Neural crest cell (in vitro differentiated cells): Measurements from ENCODE around the gene BABAM2. TPM values are rescaled to one million over a fixed set of nuclear protein-coding genes. Genes with fewer than 3 reads are reported as not detected.

ENCODE experiments used
- DNase-seq: peaks from one replicate; pipeline ENCODE4 v3.0.0; 2021; ENCODE audit warnings: low read depth, mixed read lengths, low spot score
- H3K27ac Mint-ChIP-seq: one replicate; pipeline ENCODE4 v1.8.0; 2021; ENCODE audit warnings: mild to moderate bottlenecking, mixed read lengths; ENCODE audit not compliant: unreplicated experiment
- H3K27me3 Mint-ChIP-seq: 2 replicates; pipeline ENCODE4 v1.8.0; 2021; ENCODE audit warnings: low read depth, mild to moderate bottlenecking, mixed read lengths
- H3K36me3 Mint-ChIP-seq: 2 replicates; pipeline ENCODE4 v1.8.0; 2021; ENCODE audit warnings: low read depth, mild to moderate bottlenecking, mixed read lengths
- H3K4me1 Mint-ChIP-seq: 2 replicates; pipeline ENCODE4 v1.8.0; 2021; ENCODE audit warnings: mixed read lengths
- H3K4me3 Mint-ChIP-seq: one replicate; pipeline ENCODE4 v1.8.0; 2021; ENCODE audit warnings: mild to moderate bottlenecking, mixed read lengths
- H3K9me3 Mint-ChIP-seq: 2 replicates; pipeline ENCODE4 v1.8.0; 2021; ENCODE audit warnings: mixed read lengths
- total RNA-seq: library from RNA; stranded (reverse); gene quantifications from 2 replicates; pipeline ENCODE4 v1.2.1, GENCODE V29; 2021
- TF ChIP-seq, protein P1 (sequence below): fragments of 200-600 bp; sonication (generic); conservative IDR thresholded peaks from 2 replicates; pipeline ENCODE4 v1.5.0; 2021; ENCODE audit warnings: antibody characterized with exemption, mild to moderate bottlenecking

Gene BABAM2
- total RNA-seq, 1 donor from 2014 or later = 28.6 TPM

DNA sequence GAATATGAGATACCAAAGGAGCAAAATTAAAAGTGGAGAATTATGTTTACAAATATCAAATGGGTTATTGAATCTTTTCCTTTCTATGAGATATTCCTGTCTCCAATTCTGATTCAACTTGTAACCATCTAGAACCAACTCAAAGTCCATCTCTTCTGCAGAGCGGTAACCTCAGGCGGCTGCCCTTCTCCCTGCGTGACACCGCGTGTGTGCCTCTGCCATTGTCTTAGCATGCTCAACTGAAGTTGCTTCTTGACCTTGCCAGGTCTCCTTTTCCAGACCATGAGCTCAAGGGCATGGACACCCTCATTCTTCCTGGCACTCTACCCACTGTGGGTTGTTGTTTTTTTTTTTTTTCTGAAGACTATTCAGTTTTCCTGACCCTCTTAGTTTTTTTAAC, 398.1 kb downstream of the BABAM2 start:
- Mint-ChIP-seq H3K4me1 (peaks cover 8% of the 10 kb centered on the region), H3K36me3 (no peaks in the 10 kb centered on the region), H3K9me3 (no peaks in the 10 kb centered on the region), H3K27ac (no peak overlapping the region), H3K27me3 (no peaks in the 10 kb centered on the region), H3K4me3 (no peak overlapping the region)
- TF ChIP-seq, protein P1, sequence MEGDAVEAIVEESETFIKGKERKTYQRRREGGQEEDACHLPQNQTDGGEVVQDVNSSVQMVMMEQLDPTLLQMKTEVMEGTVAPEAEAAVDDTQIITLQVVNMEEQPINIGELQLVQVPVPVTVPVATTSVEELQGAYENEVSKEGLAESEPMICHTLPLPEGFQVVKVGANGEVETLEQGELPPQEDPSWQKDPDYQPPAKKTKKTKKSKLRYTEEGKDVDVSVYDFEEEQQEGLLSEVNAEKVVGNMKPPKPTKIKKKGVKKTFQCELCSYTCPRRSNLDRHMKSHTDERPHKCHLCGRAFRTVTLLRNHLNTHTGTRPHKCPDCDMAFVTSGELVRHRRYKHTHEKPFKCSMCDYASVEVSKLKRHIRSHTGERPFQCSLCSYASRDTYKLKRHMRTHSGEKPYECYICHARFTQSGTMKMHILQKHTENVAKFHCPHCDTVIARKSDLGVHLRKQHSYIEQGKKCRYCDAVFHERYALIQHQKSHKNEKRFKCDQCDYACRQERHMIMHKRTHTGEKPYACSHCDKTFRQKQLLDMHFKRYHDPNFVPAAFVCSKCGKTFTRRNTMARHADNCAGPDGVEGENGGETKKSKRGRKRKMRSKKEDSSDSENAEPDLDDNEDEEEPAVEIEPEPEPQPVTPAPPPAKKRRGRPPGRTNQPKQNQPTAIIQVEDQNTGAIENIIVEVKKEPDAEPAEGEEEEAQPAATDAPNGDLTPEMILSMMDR = no peak
- DNase-seq = no peak

DNA sequence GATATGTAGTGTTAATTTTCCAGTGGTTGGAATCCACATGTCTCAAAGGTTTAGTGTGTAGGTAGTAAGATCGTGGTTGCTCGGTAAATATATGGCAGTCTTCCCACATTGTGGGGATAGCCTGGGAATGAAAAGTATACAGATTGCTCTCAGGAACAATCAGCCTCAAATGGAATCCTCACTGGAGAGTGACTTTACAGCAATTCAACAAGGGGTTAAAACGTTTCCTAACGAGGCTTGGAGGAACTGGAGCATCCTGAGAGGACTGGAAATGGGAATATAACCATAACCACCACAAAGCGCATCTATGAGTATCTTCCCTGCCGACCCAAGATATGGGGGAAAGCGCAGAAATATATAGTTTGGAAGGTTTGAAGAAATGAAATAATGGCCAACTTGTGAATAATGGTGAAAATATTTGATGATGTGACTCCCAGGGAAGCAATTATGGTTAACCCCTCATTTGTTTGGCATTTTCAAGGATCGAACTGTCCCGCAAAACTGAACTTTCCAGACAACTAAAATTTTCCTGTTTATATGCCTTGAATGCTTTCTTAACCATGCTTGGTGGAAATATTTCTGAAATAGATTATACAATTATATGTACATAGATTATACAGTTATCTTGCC, 401.4 kb downstream of the BABAM2 start:
- Mint-ChIP-seq H3K4me3 (no peak overlapping the region), H3K36me3 (no peaks in the 10 kb centered on the region), H3K27ac (no peak overlapping the region), H3K4me1 (peaks cover 8% of the 10 kb centered on the region), H3K9me3 (no peaks in the 10 kb centered on the region), H3K27me3 (no peaks in the 10 kb centered on the region)
- TF ChIP-seq, protein P1 = no peak
- no peak for DNase-seq

DNA sequence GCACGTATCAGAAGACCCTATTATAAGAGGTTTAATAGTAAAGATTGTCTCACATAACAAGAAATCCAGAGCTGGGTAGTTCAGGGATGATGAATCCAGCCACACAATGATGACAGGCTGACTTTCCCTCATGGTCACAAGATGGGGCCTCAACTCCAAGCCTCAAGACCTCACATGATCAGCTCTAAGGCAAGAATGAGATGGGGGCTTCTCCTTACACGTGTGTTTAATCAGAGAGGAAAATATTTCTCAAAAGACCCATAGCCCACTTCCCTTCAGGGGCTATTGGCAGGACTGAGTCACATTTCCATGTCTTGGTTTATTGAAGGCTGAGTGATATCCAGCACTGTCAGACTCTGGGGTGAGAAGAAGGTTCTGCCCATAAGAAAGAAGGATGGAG, 402.0 kb downstream of the BABAM2 start:
- Mint-ChIP-seq H3K4me3 (no peak overlapping the region), H3K9me3 (no peaks in the 10 kb centered on the region), H3K36me3 (no peaks in the 10 kb centered on the region), H3K4me1 (peaks cover 8% of the 10 kb centered on the region), H3K27me3 (no peaks in the 10 kb centered on the region), H3K27ac (no peak overlapping the region)
- TF ChIP-seq, protein P1 = no peak
- DNase-seq = no peak

DNA sequence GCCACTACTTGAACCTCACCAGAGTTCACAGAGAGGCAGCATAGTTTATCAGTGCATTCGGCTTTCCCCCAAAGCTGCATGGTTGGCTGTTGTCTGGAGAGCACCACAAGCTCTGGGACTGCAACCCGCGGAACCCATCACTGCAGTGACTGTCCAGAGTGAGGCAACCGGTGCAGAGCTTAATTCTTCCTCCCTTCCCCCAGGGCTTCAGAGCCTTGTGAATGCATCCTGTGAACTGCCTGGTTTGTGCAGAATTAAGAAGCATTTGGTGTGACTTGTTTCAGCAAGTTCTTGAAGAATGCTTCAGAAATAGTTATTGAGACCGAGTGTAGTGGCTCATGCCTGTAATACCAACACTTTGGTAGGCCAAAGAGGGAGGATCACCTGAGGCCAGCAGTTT, 402.9 kb downstream of the BABAM2 start:
- TF ChIP-seq, protein P1 = no peak
- Mint-ChIP-seq H3K9me3 (no peaks in the 10 kb centered on the region), H3K36me3 (no peaks in the 10 kb centered on the region), H3K4me1 (peaks cover 8% of the 10 kb centered on the region), H3K4me3 (no peak overlapping the region), H3K27me3 (no peaks in the 10 kb centered on the region), H3K27ac (no peak overlapping the region)
- DNase-seq = no peak

DNA sequence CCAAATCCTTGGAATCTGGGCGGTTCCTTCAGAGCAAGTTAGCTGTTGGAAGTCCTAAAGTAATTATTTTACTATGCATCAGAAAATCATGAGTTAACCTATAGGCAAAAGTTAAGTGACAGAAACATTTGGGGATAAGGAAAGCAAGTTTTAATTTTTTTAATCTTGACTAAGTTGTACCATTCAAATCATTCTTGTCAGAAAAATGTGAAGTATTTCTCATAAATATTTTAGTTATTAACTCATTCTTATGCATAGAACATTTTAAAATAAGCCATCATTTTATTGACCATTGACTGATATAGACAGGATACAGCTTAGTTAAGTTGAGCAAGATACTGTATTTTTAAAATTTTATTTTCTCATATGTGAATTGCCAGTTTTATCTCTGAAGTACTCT, 403.9 kb downstream of the BABAM2 start:
- Mint-ChIP-seq H3K27me3 (no peaks in the 10 kb centered on the region), H3K27ac (no peak overlapping the region), H3K4me1 (peaks cover 8% of the 10 kb centered on the region), H3K4me3 (no peak overlapping the region), H3K36me3 (no peaks in the 10 kb centered on the region), H3K9me3 (no peaks in the 10 kb centered on the region)
- TF ChIP-seq, protein P1 = no peak
- DNase-seq = no peak
